Measurements from ENCODE around the gene YARS1.

The YARS1 gene

GRCh38 chr1:32743380-32744070 is 73.6 kb downstream of the YARS1 start:
- TF ChIP-seq POLR2AphosphoS5 (IDR thresholded peaks at IDR 0.05; ENCODE audit: borderline replicate concordance, low read depth, low read length): no peak
- TF ChIP-seq EZH2 (IDR thresholded peaks at IDR 0.05): no peak
- no peak for TF ChIP-seq FOXP2 (optimal IDR thresholded peaks at IDR 0.05; ENCODE audit: control extremely low read depth, extremely low read length, insufficient read depth)
- no peak overlapping the region for H3K9ac ChIP-seq (ENCODE audit: insufficient read length)
- DNase-seq (ENCODE audit: low read depth, low spot score): no peak
- no peak overlapping the region for H3K27ac ChIP-seq
- H3K36me3 ChIP-seq (ENCODE audit: insufficient read depth, low read length): no peaks in the 10 kb centered on the region
- H3K9me3 ChIP-seq (ENCODE audit: low read depth, low read length): no peaks in the 10 kb centered on the region
- H3K4me3 ChIP-seq: no peak overlapping the region

GRCh38 chr1:32742956-32743355 is 74.2 kb downstream of the YARS1 start:
- no peak for DNase-seq (ENCODE audit: low read depth, low spot score)
- no peak for TF ChIP-seq POLR2AphosphoS5 (IDR thresholded peaks at IDR 0.05; ENCODE audit: borderline replicate concordance, low read depth, low read length)
- TF ChIP-seq EZH2 (IDR thresholded peaks at IDR 0.05): no peak
- TF ChIP-seq FOXP2 (optimal IDR thresholded peaks at IDR 0.05; ENCODE audit: control extremely low read depth, extremely low read length, insufficient read depth): no peak
- H3K36me3 ChIP-seq (ENCODE audit: insufficient read depth, low read length): no peaks in the 10 kb centered on the region
- no peaks in the 10 kb centered on the region for H3K9me3 ChIP-seq (ENCODE audit: low read depth, low read length)
- H3K27ac ChIP-seq: no peak overlapping the region
- no peak overlapping the region for H3K9ac ChIP-seq (ENCODE audit: insufficient read length)
- no peak overlapping the region for H3K4me3 ChIP-seq

DNA sequence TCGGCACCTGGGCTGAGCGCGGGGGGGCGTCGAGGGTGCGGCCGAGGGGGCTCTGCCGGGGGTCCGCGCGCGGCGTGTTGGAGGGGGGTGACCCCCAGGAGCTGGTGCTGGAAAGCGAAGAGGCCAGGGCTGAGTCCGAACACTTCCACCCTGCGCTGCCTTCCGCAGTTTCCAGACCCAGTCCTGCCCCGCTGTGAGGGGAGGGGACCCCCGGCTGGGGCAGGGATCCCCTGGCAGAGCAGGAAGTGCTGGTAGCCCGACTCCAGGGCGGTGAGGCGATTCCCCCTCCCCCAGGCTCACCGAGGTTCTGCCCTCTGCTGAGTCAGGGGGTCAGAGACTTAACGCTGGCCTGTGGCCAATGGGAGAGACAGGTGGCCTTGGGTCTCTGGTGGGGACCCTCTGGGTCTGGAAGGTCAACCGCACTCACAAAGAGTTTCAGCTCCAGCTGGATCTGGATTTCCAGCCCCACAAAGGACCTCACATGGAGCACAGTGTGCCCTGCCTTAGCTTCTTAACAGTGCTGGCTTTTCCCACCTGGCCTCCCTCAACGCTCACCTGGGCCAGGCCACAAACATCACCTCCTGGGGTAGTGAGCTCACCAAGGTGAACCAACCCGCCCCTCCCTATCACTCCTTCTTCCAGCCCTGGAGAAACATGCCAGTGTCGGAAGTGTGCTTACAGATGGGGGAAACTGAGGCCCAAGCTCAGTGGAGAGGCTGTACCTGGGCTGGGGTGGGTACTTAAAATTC is 74.8 kb downstream of the YARS1 start:
- Histone ChIP-seq H3K36me3 (ENCODE audit: insufficient read depth, low read length) (no peaks in the 10 kb centered on the region), H3K27ac (no peak overlapping the region), H3K9me3 (ENCODE audit: low read depth, low read length) (no peaks in the 10 kb centered on the region), H3K9ac (ENCODE audit: insufficient read length) (peak overlapping the region; percentile 45), H3K4me3 (peak overlapping the region; percentile 69)
- no peak for DNase-seq (ENCODE audit: low read depth, low spot score)
- TF ChIP-seq POLR2AphosphoS5 (IDR thresholded peaks at IDR 0.05; ENCODE audit: borderline replicate concordance, low read depth, low read length): no peak
- no peak for TF ChIP-seq FOXP2 (optimal IDR thresholded peaks at IDR 0.05; ENCODE audit: control extremely low read depth, extremely low read length, insufficient read depth)
- no peak for TF ChIP-seq EZH2 (IDR thresholded peaks at IDR 0.05)

DNA sequence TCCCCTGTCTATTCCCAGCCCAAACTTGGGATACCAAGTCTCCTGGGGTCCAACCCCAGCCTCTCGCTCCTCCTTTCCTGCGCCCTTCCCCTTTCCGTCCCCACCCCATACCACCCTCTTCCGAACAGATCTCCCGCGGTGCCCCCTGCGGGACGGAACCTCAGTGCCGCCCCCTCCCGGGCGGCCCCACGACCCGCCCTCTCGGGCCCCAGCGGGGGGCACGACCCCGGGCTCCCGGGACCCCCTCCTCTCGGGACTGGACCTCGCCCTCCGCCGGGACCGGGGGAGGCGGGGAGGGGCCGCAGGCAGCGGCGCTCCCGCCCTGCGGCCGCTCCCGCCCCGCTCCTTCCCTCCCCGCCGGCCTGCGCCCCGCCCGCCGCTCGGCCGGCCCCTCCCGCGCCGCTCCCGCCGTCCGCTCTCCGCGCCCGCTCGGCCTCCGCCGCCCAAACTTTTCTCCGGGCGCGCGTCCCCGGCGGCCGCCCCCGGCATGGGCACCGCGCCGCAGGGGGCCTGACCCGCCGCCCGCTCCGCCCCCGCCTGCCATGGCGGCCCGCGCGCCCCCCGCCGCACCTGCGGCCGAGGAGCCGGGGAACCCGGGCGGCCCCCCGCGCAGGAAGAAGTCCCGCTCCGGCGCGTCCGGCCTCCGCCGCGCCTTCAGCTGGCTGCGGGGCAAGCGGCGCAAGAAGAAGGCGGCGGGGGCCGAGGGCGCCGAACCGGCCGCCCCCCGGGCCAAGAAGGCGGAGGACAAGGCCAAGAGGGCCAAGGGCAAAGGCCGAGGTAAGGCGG is 75.6 kb downstream of the YARS1 start:
- TF ChIP-seq FOXP2 (optimal IDR thresholded peaks at IDR 0.05; ENCODE audit: control extremely low read depth, extremely low read length, insufficient read depth) (no peak), EZH2 (IDR thresholded peaks at IDR 0.05) (no peak), POLR2AphosphoS5 (IDR thresholded peaks at IDR 0.05; ENCODE audit: borderline replicate concordance, low read depth, low read length) (no peak)
- H3K9ac ChIP-seq (ENCODE audit: insufficient read length): peak overlapping the region; percentile 62

DNA sequence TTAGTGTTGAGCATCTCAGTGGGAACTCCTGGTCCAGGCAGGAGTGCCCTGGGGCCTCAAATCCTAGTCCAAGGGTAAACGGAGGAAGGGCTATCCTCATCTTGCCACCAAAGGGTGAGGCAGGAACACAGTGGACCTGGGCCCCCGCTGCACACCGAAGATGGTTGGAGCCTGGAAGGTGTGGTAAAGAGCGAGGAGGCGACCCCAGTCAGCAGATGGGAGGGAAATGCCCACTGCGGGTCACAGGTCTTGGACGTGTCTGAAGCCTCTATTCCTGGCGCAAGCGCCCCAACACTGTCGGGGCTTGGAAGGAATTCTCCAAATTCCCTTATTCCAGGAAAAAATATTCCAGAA is 76.1 kb downstream of the YARS1 start:
- Histone ChIP-seq H3K36me3 (ENCODE audit: insufficient read depth, low read length) (no peaks in the 10 kb centered on the region), H3K9me3 (ENCODE audit: low read depth, low read length) (no peaks in the 10 kb centered on the region), H3K9ac (ENCODE audit: insufficient read length) (peak overlapping the region; percentile 62), H3K27ac (no peak overlapping the region), H3K4me3 (peak overlapping the region; percentile 81)
- no peak for TF ChIP-seq FOXP2 (optimal IDR thresholded peaks at IDR 0.05; ENCODE audit: control extremely low read depth, extremely low read length, insufficient read depth)
- TF ChIP-seq POLR2AphosphoS5 (IDR thresholded peaks at IDR 0.05; ENCODE audit: borderline replicate concordance, low read depth, low read length): no peak
- no peak for TF ChIP-seq EZH2 (IDR thresholded peaks at IDR 0.05)
- no peak for DNase-seq (ENCODE audit: low read depth, low spot score)

More for the DNA sequence above, 75.6 kb downstream of the YARS1 start:
- no peaks in the 10 kb centered on the region for H3K36me3 ChIP-seq (ENCODE audit: insufficient read depth, low read length)
- H3K4me3 ChIP-seq: peak overlapping the region; percentile 81
- no peak overlapping the region for H3K27ac ChIP-seq
- no peak for DNase-seq (ENCODE audit: low read depth, low spot score)
- no peaks in the 10 kb centered on the region for H3K9me3 ChIP-seq (ENCODE audit: low read depth, low read length)

GRCh38 chr1:32736812-32737791 is 80.1 kb downstream of the YARS1 start:
- Histone ChIP-seq H3K9ac (ENCODE audit: insufficient read length) (no peak overlapping the region), H3K36me3 (ENCODE audit: insufficient read depth, low read length) (no peaks in the 10 kb centered on the region)
- no peak for DNase-seq (ENCODE audit: low read depth, low spot score)

GRCh38 chr1:32733582-32734321 is 83.4 kb downstream of the YARS1 start:
- H3K9ac ChIP-seq (ENCODE audit: insufficient read length): no peak overlapping the region
- no peak overlapping the region for H3K4me3 ChIP-seq
- no peak for DNase-seq (ENCODE audit: low read depth, low spot score)
- no peak for TF ChIP-seq FOXP2 (optimal IDR thresholded peaks at IDR 0.05; ENCODE audit: control extremely low read depth, extremely low read length, insufficient read depth)
- TF ChIP-seq POLR2AphosphoS5 (IDR thresholded peaks at IDR 0.05; ENCODE audit: borderline replicate concordance, low read depth, low read length): no peak
- H3K36me3 ChIP-seq (ENCODE audit: insufficient read depth, low read length): no peaks in the 10 kb centered on the region
- no peaks in the 10 kb centered on the region for H3K9me3 ChIP-seq (ENCODE audit: low read depth, low read length)
- H3K27ac ChIP-seq: no peak overlapping the region

More at GRCh38 chr1:32736812-32737791, 80.1 kb downstream of the YARS1 start:
- Histone ChIP-seq H3K9me3 (ENCODE audit: low read depth, low read length) (no peaks in the 10 kb centered on the region), H3K27ac (no peak overlapping the region), H3K4me3 (no peak overlapping the region)
- TF ChIP-seq EZH2 (IDR thresholded peaks at IDR 0.05) (no peak), FOXP2 (optimal IDR thresholded peaks at IDR 0.05; ENCODE audit: control extremely low read depth, extremely low read length, insufficient read depth) (no peak), POLR2AphosphoS5 (IDR thresholded peaks at IDR 0.05; ENCODE audit: borderline replicate concordance, low read depth, low read length) (no peak)

Measured in SK-N-MC (cell line).